ENCODE data around the gene ANP32D. TPM values are rescaled to one million over a fixed set of nuclear protein-coding genes. Genes with fewer than 3 reads are reported as not detected.
"Not testable (repeated sequence)": the region's sequence is repeated elsewhere in the genome, so short reads cannot be mapped to it uniquely, and the experiment has no call there.

ANP32D gene
- total RNA-seq: not detected

DNA sequence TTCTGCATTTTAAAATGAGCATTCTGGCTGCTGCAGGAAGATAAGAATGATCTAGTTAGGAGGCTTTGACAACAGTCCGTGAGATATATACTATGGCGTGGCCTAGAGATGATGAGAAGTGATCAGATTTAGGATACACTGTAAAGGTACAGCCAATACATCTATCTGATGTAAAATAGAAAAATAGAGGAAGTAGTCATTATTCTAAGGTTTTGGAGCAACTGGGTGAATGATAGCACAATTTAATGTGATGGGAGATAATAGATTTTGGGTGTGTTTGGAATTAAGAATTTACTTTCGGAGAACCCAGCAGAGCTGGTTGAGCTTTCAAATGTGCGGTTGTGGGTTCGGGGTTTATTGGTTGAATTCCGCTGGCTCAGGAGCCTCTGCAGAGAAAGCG, at the start of gene ANP32D:
ANP32D (plus strand) TSS at position 301 of the 400 bp plus-strand sequence. CDS start 106 bp downstream, outside the sequence.
- H3K27ac Mint-ChIP-seq: no peak within 1 kb of the TSS
- POLR2A ChIA-PET: no interaction called here

DNA sequence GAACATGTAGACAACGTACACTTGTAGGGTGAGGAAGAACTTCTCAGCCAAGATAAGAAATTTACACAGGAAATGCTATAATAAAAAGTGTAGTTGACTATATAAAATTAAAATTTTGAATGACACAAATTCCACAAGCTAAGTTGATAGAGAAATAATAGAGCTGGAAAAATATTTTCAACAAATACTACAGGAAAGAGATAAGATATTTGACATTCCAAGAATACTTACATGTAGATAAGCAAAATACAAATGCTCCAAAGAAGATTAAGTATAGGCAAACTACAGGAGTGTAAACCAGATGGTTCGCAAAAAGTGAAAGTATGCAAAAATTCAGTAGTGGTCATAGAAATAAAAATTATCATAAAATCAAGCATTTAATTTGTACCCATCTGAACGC, 49.2 kb upstream of the ANP32D start:
- no peak overlapping the region for H3K4me3 Mint-ChIP-seq
- peaks cover 7% of the 10 kb centered on the region for H3K4me1 Mint-ChIP-seq
- peaks cover 6% of the 10 kb centered on the region for H3K9me3 Mint-ChIP-seq (ENCODE audit: low read depth)
- ATAC-seq (no peak), DNase-seq (no peak)
- no peaks in the 10 kb centered on the region for H3K36me3 Mint-ChIP-seq (ENCODE audit: low read depth)
- intact Hi-C loops (cut with DNase I, micrococcal nuclease): no loop called here
- ChIA-PET POLR2A (no interaction called here), CTCF (interaction anchor here (0.7 kb wide), 1 partner anchor 195 kb away, joined by 3 read pairs; no protein-coding TSS in a partner anchor)
- no peak overlapping the region for H3K27ac Mint-ChIP-seq
- peaks cover 10% of the 10 kb centered on the region for H3K27me3 Mint-ChIP-seq

More for the DNA sequence above, at the start of gene ANP32D:
- Mint-ChIP-seq H3K4me1 (no peaks in the 10 kb centered on the region), H3K36me3 (ENCODE audit: low read depth) (peaks cover 7% of the 10 kb centered on the region), H3K4me3 (no peak within 1 kb of the TSS), H3K9me3 (ENCODE audit: low read depth) (peaks cover 36% of the 10 kb centered on the region), H3K27me3 (peaks cover 22% of the 10 kb centered on the region)
- DNase-seq (no peak), ATAC-seq (no peak)
- intact Hi-C loops (cut with DNase I, micrococcal nuclease): no loop called here
- CTCF ChIA-PET: no interaction called here

DNA sequence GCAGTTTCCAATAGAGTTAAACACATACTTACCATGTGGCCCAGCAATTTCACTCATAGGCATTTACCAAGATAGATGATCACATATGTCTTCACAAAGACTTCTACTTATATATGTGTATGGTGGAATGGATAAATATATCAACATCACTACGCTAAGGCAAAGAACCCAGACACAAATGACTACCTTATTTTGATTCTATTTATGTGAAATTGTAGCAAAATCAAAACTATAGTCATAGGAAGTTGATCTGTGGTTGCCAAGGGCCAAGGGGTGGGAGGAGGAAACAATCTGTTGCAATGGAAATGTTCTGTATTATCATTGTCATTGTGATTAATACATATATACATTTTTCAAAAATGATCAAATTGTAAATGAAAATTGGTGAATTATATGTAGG, 47.7 kb upstream of the ANP32D start:
- intact Hi-C loops (cut with DNase I, micrococcal nuclease): no loop called here
- Mint-ChIP-seq H3K27ac (no peak overlapping the region), H3K4me1 (peaks cover 7% of the 10 kb centered on the region), H3K36me3 (ENCODE audit: low read depth) (no peaks in the 10 kb centered on the region), H3K9me3 (ENCODE audit: low read depth) (peaks cover 12% of the 10 kb centered on the region), H3K27me3 (peaks cover 14% of the 10 kb centered on the region), H3K4me3 (no peak overlapping the region)
- ATAC-seq: peak; percentile 51
- CTCF ChIA-PET: no interaction called here
- peak; percentile 15 for DNase-seq
- POLR2A ChIA-PET: no interaction called here

GRCh38 chr12:48434016-48434415, 38.3 kb upstream of the ANP32D start:
- ATAC-seq; H3K4me1 Mint-ChIP-seq; DNase-seq; H3K27ac Mint-ChIP-seq; H3K4me3 Mint-ChIP-seq; POLR2A ChIA-PET; intact Hi-C loops (cut with DNase I, micrococcal nuclease); H3K36me3 Mint-ChIP-seq (ENCODE audit: low read depth); CTCF ChIA-PET: not testable (repeated sequence)
- H3K9me3 Mint-ChIP-seq (ENCODE audit: low read depth): peaks cover 10% of the 10 kb centered on the region
- peaks cover 19% of the 10 kb centered on the region for H3K27me3 Mint-ChIP-seq

DNA sequence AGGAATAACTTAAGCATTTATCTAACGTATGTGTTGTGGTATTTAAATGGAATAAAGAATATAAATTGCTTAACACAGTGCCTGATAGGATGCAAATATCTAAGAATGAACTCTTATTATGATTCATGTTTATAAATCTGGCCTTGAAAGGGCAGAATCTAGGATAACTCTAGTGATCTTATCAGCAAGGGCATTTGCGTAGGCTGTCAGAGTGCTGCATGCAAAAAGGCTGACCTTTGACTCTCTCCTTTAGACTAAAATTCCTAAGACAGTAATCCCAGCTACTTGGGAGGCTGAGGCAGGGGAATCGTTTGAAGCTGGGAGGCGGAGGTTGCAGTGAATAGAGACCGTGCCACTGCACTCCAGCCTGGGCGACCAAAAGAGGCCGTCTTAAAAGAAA, 31.3 kb upstream of the ANP32D start:
- Mint-ChIP-seq H3K4me1 (peaks cover 9% of the 10 kb centered on the region), H3K36me3 (ENCODE audit: low read depth) (no peaks in the 10 kb centered on the region), H3K4me3 (no peak overlapping the region), H3K27ac (no peak overlapping the region), H3K9me3 (ENCODE audit: low read depth) (no peaks in the 10 kb centered on the region), H3K27me3 (no peaks in the 10 kb centered on the region)
- intact Hi-C loops (cut with DNase I, micrococcal nuclease): no loop called here
- CTCF ChIA-PET: interaction anchor here (1.0 to 1.1 kb wide), 2 partner anchors 16 to 245 kb away, joined by 3 read pairs; no protein-coding TSS in a partner anchor
- DNase-seq (no peak), ATAC-seq (no peak)
- POLR2A ChIA-PET: no interaction called here

DNA sequence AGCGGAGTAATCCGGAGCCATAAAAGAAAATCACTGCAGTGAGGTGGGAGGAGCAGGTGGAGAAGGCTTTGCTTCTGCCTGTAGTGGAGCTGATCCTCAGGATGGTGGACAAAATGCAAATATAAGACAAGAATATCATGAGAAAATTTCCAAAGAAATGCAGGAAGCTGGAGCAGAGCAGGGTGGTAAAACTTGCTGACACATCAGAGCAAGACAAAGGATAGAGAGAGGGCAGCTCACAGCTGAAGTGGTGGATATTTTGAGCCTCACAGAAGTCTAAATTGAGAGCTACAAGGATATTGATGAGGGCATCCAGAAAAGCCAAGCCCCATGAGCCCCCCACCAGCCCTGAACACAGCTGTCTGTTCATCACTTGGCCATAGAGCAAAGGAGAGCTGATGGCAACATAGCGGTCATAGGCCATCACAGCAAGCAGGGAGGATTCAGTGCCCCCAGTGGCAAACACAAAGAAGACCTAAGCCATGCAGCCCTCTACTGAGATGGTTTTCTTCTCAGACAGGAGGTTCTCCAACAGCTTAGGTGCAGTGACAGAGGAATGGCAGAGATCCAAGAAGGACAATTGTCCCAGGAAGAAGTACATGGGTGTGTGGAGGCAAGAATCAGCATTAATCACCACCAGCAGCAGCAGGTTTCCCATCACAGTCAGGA, 30.0 kb upstream of the ANP32D start:
- no peak overlapping the region for H3K4me3 Mint-ChIP-seq
- H3K4me1 Mint-ChIP-seq: peaks cover 12% of the 10 kb centered on the region
- no peak for ATAC-seq
- POLR2A ChIA-PET: no interaction called here
- H3K27me3 Mint-ChIP-seq: no peaks in the 10 kb centered on the region
- intact Hi-C loops (cut with DNase I, micrococcal nuclease): no loop called here
- no peak for DNase-seq
- CTCF ChIA-PET: interaction anchor here (0.7 to 1.1 kb wide), 3 partner anchors 14 to 548 kb away, joined by 3 read pairs; no protein-coding TSS in a partner anchor
- H3K36me3 Mint-ChIP-seq (ENCODE audit: low read depth): no peaks in the 10 kb centered on the region
- H3K9me3 Mint-ChIP-seq (ENCODE audit: low read depth): no peaks in the 10 kb centered on the region
- H3K27ac Mint-ChIP-seq: no peak overlapping the region

DNA sequence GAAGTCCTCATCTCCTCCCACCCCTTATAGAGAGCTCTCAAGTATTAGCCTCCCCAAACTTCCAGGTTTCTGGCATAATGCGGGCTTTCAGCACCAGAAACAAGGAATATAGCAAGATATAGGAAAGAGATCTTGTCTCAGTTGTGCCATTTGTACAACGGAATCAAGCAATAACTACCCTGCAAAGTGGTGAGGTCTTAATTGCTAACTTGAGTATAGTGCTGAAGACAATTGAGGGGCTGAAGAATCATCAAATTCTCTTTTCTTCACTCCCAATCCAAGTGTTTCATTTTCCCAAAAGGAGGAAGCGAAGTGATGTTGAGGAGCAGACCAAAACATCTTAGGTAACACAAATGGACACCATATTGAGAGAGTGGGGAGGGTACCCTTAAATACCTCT, 26.8 kb upstream of the ANP32D start:
- peaks cover 2% of the 10 kb centered on the region for H3K27me3 Mint-ChIP-seq
- CTCF ChIA-PET: no interaction called here
- H3K27ac Mint-ChIP-seq: no peak overlapping the region
- POLR2A ChIA-PET: no interaction called here
- peaks cover 2% of the 10 kb centered on the region for H3K36me3 Mint-ChIP-seq (ENCODE audit: low read depth)
- no peak overlapping the region for H3K4me3 Mint-ChIP-seq
- H3K9me3 Mint-ChIP-seq (ENCODE audit: low read depth): peaks cover 8% of the 10 kb centered on the region
- ATAC-seq (no peak), DNase-seq (no peak)
- intact Hi-C loops (cut with DNase I, micrococcal nuclease): no loop called here
- peaks cover 12% of the 10 kb centered on the region for H3K4me1 Mint-ChIP-seq

GRCh38 chr12:48446161-48446776, 26.1 kb upstream of the ANP32D start:
- POLR2A ChIA-PET: no interaction called here
- H3K9me3 Mint-ChIP-seq (ENCODE audit: low read depth): peaks cover 8% of the 10 kb centered on the region

DNA sequence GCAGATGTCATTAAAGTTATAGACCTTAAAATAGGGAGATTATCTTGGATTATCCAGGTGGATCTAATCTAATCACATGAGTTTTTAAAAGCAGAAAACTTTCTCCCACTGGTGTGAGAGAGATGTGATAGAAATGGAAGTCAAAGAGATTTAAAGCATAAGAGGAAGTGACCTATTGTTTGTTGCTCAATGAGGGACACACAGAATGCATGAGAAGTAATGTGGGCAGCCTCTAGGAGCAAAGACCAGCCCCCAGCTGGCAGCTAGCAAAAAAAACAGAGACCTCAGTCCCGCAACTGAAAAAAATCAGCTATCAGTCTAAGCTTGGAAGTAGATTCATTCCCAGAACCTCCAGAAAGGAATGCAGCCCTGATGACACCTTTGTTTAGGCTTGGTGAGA, 24.6 kb upstream of the ANP32D start:
- ChIA-PET CTCF (interaction anchor here (0.7 to 1.3 kb wide), 3 partner anchors 13 to 247 kb away, joined by 3 read pairs; no protein-coding TSS in a partner anchor), POLR2A (no interaction called here)
- no peak for DNase-seq

More at GRCh38 chr12:48446161-48446776, 26.1 kb upstream of the ANP32D start:
- intact Hi-C loops (cut with DNase I, micrococcal nuclease): no loop called here
- H3K4me1 Mint-ChIP-seq: peaks cover 12% of the 10 kb centered on the region
- H3K36me3 Mint-ChIP-seq (ENCODE audit: low read depth): peaks cover 2% of the 10 kb centered on the region
- CTCF ChIA-PET: interaction anchor here (0.6 to 1.5 kb wide), 3 partner anchors 27 to 542 kb away, joined by 3 to 5 read pairs (median 3); no protein-coding TSS in a partner anchor
- DNase-seq (no peak), ATAC-seq (no peak)
- peaks cover 2% of the 10 kb centered on the region for H3K27me3 Mint-ChIP-seq
- H3K27ac Mint-ChIP-seq: no peak overlapping the region
- H3K4me3 Mint-ChIP-seq: no peak overlapping the region

DNA sequence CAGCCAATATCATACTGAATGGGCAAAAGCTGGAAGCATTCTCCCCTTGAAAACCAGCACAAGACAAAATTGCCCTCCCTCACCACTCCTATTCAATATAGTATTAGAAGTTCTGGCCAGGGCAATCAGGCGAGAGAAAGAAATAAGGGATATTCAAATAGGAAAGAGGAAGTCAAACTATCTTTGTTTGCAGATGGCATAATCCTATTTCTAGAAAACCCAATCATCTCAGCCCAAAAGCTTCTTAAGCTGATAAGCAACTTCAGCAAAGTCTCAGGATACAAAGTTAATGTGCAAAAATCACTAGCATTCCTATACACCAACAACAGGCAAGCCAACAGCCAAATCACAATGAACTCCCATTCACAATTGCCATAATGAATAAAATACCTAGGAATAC, 21.0 kb upstream of the ANP32D start:
- POLR2A ChIA-PET: no interaction called here
- H3K9me3 Mint-ChIP-seq (ENCODE audit: low read depth): peaks cover 8% of the 10 kb centered on the region
- H3K27me3 Mint-ChIP-seq: peaks cover 2% of the 10 kb centered on the region
- H3K4me1 Mint-ChIP-seq: peaks cover under 1% of the 10 kb centered on the region
- H3K27ac Mint-ChIP-seq: no peak overlapping the region
- H3K36me3 Mint-ChIP-seq (ENCODE audit: low read depth): peaks cover 2% of the 10 kb centered on the region
- CTCF ChIA-PET: interaction anchor here (0.7 to 2.2 kb wide), 2 partner anchors 115 to 167 kb away, joined by 3 to 12 read pairs; no protein-coding TSS in a partner anchor
- no peak for DNase-seq
- H3K4me3 Mint-ChIP-seq: no peak overlapping the region
- intact Hi-C loops (cut with DNase I, micrococcal nuclease): loop anchor here in 1 of 2 experiments (5.0 to 10.0 kb wide), 2 partner anchors 167 to 254 kb away; no protein-coding TSS in a partner anchor
- no peak for ATAC-seq

More for the DNA sequence above, 24.6 kb upstream of the ANP32D start:
- Mint-ChIP-seq H3K4me3 (no peak overlapping the region), H3K36me3 (ENCODE audit: low read depth) (peaks cover 2% of the 10 kb centered on the region), H3K9me3 (ENCODE audit: low read depth) (peaks cover 8% of the 10 kb centered on the region), H3K27ac (no peak overlapping the region), H3K4me1 (peaks cover 12% of the 10 kb centered on the region), H3K27me3 (peaks cover 2% of the 10 kb centered on the region)
- intact Hi-C loops (cut with DNase I, micrococcal nuclease): no loop called here
- no peak for ATAC-seq

GRCh38 chr12:48452961-48453360, 19.4 kb upstream of the ANP32D start:
- ChIA-PET CTCF (interaction anchor here (0.6 kb wide), 1 partner anchor 158 kb away, joined by 3 read pairs; no protein-coding TSS in a partner anchor), POLR2A (interaction anchor here (0.6 kb wide), 2 partner anchors 167 to 230 kb away, joined by 3 read pairs; no protein-coding TSS in a partner anchor)
- not testable (repeated sequence) for H3K4me3 Mint-ChIP-seq; H3K36me3 Mint-ChIP-seq (ENCODE audit: low read depth); DNase-seq; H3K27ac Mint-ChIP-seq; H3K9me3 Mint-ChIP-seq (ENCODE audit: low read depth); ATAC-seq; H3K27me3 Mint-ChIP-seq; H3K4me1 Mint-ChIP-seq
- intact Hi-C loops (cut with DNase I, micrococcal nuclease): loop anchor here in 1 of 2 experiments (5.0 to 10.0 kb wide), 2 partner anchors 168 to 256 kb away; no protein-coding TSS in a partner anchor

Measured in activated CD4-positive, alpha-beta T cell treated with anti-CD3 and anti-CD28 coated beads for 36 hours (primary cell).